PFSK-1 (cell line): ENCODE measurements around the gene IL17B.

Source experiments
- FOXP2 ChIP-seq: optimal IDR thresholded peaks from 2 replicates; pipeline ENCODE3; 2011; ENCODE audit warnings: borderline replicate concordance, control low read depth, inconsistent platforms; ENCODE audit not compliant: insufficient read depth; ENCODE audit errors: extremely low read length, extremely low read depth
- POLR2AphosphoS5 ChIP-seq: IDR thresholded peaks from 2 replicates; pipeline ENCODE4 v1.6.1; 2012; ENCODE audit warnings: low read depth, mild to moderate bottlenecking, control low read depth, low read length, moderate library complexity
- SIN3A ChIP-seq: IDR thresholded peaks from 2 replicates; pipeline ENCODE4 v1.6.1; 2012; ENCODE audit warnings: mild to moderate bottlenecking, low read length, moderate library complexity, borderline replicate concordance; ENCODE audit not compliant: insufficient read depth
- TAF1 ChIP-seq: IDR thresholded peaks from 2 replicates; pipeline ENCODE4 v1.6.1; 2012; ENCODE audit warnings: low read length, control low read depth, borderline replicate concordance; ENCODE audit not compliant: insufficient read depth
- TF ChIP-seq, protein P1 (sequence below), 2 experiments: IDR thresholded peaks; 2 replicates each; pipeline versions ENCODE4 v1.6.1 to v1.8.0; 2011 to 2012; ENCODE audit warnings: low read depth in 2 of 2, low read length in 2 of 2, control low read depth in 1 of 2, inconsistent platforms in 1 of 2, mild to moderate bottlenecking in 1 of 2, moderate library complexity in 1 of 2; ENCODE audit not compliant: insufficient read depth in 1 of 2

IL17B gene

DNA sequence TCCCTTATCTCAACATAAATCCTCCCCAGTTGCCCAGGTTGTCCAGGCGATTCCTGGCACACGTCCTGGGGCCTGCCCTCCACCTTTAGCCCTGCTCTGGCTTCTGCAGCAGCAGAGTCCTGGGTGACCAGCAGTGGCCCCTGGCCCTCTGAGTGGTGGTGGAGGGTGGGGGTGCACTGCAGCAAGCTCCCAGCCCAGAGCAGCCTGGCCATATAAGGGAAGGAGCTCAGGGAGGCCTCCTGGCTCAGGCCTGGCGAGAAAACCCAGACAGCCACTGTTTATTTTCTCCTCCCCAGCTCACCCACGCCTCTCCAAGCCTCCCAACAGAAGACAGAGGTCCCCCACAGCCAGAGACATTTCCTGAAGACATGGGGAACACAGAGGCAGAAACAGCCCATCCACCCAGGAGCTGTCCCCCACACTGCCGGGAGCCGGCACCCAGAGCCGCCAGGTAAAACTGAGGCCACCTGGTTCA is 44.7 kb upstream of the IL17B start:
- TF ChIP-seq SIN3A (no peak), POLR2AphosphoS5 (no peak)

DNA sequence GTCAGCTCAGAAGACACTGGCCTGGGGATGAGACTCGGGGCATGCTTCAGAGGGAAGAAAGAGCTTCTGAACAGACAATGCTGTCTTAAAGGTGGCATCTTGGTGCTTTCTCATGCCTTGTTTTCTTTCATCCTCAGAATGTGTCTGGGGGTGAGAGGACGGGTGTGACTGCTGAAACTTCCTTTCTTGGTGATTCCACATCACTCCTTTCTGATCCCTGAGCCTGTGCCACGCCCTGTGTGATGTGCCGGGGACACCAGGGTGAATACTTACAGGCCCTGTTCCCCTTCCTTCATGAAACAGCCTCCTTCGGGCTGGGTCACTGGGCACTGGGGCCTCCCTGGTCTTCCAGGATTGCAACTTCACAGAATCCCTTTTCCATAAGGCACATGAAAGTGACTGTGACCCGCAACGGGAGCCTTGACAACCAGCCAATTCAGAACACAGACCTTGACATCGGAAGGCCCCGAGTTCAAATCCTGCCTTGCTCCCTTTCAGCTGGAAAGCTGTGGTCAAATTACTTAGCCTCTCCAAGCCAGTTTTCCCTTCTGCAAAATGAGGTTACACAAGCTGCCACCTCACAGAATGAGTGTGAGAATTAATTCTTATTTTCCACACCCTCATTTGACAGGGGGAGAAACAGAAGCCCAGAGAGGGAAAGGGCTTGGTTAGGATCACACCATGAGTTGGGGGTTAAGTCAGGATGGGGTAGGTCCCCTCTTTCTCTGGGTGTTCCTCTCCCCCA is 44.1 kb upstream of the IL17B start:
- TF ChIP-seq, protein P1, sequence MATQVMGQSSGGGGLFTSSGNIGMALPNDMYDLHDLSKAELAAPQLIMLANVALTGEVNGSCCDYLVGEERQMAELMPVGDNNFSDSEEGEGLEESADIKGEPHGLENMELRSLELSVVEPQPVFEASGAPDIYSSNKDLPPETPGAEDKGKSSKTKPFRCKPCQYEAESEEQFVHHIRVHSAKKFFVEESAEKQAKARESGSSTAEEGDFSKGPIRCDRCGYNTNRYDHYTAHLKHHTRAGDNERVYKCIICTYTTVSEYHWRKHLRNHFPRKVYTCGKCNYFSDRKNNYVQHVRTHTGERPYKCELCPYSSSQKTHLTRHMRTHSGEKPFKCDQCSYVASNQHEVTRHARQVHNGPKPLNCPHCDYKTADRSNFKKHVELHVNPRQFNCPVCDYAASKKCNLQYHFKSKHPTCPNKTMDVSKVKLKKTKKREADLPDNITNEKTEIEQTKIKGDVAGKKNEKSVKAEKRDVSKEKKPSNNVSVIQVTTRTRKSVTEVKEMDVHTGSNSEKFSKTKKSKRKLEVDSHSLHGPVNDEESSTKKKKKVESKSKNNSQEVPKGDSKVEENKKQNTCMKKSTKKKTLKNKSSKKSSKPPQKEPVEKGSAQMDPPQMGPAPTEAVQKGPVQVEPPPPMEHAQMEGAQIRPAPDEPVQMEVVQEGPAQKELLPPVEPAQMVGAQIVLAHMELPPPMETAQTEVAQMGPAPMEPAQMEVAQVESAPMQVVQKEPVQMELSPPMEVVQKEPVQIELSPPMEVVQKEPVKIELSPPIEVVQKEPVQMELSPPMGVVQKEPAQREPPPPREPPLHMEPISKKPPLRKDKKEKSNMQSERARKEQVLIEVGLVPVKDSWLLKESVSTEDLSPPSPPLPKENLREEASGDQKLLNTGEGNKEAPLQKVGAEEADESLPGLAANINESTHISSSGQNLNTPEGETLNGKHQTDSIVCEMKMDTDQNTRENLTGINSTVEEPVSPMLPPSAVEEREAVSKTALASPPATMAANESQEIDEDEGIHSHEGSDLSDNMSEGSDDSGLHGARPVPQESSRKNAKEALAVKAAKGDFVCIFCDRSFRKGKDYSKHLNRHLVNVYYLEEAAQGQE (IDR thresholded peaks at IDR 0.05; ENCODE audit: insufficient read depth in 1 of 2, low read depth in 2 of 2, low read length in 2 of 2), result no peak
- TF ChIP-seq TAF1, result no peak

DNA sequence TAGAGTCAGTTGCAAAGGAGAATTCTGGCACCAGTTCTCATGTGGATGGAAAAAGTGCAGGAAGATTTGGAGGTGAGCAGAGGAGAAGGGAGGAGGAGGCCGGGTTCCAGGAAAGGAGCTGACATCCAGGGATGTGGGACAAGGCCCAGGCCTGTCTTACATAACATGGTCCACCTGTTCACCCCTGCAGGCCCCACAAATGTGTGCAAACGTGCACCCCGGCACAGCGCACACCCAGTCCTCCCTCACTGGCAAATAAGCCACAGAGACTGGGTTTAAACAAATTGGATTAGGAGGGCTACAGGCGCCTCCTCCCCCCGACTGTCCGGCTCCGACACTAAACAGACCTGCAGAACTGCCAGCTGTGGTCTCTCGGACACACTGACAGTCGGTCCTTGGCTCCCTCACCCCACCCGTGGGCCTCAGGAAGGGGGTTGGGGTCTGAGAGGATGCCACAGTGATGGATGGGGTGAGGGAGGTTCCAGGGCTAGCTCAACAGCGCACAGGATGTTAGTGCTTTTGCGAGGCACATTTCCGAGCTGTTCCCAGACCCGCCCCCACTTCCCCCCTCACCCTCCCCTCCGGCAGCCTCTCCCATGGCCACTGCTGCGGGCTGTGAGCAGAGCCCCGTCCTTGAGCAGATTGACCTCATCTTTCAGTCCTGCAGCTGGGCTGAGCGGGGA is 43.4 kb upstream of the IL17B start:
- TF ChIP-seq POLR2AphosphoS5 (peak; percentile 44; the same call in 1 of the 2 replicates), FOXP2 (peak; percentile 82), SIN3A (no peak), TAF1 (no peak)
- TF ChIP-seq, protein P1 (IDR thresholded peaks at IDR 0.05; ENCODE audit: insufficient read depth in 1 of 2, low read depth in 2 of 2, low read length in 2 of 2), result no peak

DNA sequence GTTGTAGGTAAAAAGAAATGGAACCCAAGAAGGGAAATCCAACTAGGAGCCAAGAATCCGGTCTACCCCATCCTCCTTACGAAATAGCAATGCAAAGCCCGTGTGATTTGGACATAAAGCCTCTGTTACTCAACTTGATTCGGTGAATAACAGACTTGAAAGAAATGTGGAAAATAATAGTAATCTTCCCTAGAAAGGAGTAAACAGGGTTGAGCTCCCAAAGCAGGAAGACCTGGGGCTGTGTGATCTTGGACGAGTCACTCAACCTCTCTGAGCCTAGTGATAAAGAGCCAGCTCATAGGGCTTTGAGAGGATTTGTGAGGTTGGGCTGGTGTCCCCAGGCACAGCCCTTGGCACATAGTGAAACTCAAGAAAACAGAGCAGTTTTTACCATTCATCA is 42.7 kb upstream of the IL17B start:
- TF ChIP-seq POLR2AphosphoS5 (no peak), TAF1 (no peak), FOXP2 (no peak), SIN3A (no peak)
- TF ChIP-seq, protein P1 (IDR thresholded peaks at IDR 0.05; ENCODE audit: insufficient read depth in 1 of 2, low read depth in 2 of 2, low read length in 2 of 2), result no peak

DNA sequence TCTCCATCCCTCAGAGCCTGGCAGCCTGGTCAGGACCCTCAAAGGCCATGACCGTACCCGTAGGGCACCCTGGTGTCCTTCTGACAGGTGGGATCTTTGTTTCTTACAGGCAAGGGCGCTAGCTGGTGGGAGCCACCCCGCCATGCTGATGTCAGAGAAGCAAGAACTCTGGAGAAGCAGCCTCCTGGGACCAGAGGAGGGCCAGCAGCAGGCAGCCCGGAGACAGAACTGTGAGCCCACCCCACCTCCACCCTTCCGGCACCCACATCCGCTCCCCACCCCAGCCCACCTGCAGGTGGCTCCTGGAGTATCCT is 42.2 kb upstream of the IL17B start:
- TF ChIP-seq TAF1 (no peak), POLR2AphosphoS5 (no peak), SIN3A (no peak), FOXP2 (no peak)
- TF ChIP-seq, protein P1 (IDR thresholded peaks at IDR 0.05; ENCODE audit: insufficient read depth in 1 of 2, low read depth in 2 of 2, low read length in 2 of 2), result no peak
